Fibroblast of skin of right quadriceps (primary cell): ENCODE data around the gene CARHSP1.
A peak's percentile ranks its signal among the peaks of the same experiment; 100 is the strongest.
"Not testable (repeated sequence)": the region's sequence is repeated elsewhere in the genome, so short reads cannot be mapped to it uniquely, and the experiment has no call there.

Experiments used
- DNase-seq: peaks from one replicate; pipeline ENCODE4 v3.0.0-alpha.2; 2013

Gene CARHSP1

DNA sequence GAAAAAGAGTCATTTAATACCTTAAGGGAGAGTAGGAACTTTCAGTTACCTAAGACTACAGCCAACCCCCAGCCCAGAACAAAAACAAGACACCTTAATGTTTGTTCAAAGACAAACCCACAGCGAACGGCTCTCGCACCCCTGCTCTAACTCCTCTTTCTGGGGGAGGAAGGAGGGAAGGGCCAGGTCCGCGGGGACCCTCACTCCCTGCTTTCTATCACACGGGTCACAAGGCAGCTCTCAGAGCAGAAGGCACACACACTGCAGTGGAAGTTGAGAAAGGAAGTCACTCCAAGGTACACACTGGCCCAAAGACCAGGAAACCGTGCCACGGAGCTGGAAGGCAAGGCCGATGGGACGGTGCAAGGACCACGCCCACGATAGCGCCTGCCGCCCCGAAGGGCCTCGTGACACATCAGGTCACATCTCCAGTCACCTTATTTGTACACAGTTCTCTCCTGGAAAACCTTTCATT lies 23.3 kb upstream of the CARHSP1 start:
- no peak for DNase-seq

DNA sequence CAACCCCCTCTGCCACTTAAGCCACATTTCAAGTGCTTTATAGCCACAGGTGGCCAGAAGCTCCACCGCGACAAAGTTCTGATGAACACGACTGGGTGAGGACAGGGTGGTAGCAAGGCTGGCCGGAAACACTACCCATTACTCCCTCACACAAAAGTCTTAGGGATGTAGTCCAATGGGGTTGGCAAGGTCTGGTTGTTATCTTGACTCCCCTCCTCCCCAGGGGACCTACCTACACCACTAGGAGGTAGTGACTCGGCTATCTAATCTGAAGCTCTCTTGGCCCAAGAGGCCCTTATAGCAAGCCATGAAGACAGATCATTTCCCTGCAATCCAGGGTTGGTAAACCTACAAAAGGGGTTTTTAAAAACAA lies 21.7 kb upstream of the CARHSP1 start:
- no peak for DNase-seq

DNA sequence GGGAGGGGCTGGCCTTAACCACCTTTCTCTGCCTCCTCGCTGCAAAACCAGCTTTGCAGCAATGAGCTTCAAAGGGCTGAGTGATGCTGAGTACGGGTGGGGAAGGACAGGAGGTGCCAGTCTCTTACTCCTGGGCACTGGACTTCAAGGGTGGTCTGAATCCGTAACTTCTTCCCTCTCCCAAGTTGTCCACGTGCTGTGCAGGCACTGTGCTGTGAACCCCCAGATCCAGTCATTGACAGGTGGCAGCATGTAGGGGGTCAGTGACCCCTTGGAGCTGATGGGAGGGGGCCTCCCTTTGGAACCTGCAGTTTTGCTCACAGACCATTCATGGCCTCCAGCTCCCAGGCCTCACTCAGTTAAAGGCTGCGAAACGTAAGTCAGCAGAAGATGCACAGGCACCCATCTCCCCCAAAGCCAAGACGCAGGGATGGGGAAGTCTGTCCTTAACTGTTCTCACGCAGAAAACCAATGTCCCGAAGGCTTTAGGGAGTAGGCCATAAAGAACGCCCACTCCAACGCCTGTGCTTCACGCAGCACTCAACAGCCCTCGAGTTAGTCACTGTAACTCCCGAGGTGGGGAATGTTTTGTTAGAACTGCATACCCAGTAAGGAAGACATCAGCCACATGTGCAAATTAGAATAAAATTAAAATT lies 21.2 kb upstream of the CARHSP1 start:
- DNase-seq: no peak

DNA sequence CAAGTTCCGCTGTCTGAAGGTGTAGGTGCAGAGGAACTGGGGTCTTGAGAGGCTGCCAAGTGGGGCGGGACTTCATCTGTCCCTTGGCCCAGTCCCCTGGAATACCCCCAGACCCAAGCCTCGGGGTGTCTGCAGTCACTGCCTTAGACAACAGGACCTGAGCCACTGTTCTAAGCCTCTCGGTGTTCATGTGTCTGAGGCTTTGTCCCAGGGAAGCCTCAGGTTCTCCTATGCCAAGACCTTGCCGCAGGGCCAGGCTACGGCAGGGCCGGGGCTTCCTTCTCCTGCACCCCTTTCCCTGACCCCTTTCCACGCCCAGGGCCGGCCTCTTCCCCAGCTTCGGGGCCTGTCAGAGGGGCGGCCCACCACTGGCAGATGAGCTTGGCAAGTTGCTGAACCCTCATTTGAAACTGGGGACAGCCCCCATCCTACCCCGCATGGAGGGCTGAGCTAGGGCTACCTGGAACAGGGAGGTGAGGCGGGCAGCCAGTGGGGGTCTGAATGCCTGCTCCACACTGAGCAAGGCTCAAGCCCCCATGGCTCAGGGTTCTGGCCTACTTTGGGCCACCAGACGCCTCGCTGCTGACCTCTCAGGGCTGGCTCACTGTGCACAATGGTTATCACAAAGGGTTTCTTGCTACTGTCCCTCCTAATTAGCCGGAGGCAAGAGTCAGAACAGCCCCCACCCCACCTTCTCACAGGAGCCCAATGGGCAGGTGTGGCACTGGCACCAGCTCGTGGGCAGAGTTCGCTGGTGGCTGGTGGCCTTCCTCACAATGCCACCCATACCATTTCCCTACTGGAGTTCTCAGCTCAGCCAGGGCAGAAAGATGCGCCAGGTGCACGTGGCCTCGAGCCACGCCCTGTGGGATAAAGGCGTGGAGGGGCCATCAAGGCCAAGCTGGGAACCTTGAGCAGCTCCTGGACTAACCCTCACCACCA lies 20.4 kb upstream of the CARHSP1 start:
- DNase-seq: no peak

DNA sequence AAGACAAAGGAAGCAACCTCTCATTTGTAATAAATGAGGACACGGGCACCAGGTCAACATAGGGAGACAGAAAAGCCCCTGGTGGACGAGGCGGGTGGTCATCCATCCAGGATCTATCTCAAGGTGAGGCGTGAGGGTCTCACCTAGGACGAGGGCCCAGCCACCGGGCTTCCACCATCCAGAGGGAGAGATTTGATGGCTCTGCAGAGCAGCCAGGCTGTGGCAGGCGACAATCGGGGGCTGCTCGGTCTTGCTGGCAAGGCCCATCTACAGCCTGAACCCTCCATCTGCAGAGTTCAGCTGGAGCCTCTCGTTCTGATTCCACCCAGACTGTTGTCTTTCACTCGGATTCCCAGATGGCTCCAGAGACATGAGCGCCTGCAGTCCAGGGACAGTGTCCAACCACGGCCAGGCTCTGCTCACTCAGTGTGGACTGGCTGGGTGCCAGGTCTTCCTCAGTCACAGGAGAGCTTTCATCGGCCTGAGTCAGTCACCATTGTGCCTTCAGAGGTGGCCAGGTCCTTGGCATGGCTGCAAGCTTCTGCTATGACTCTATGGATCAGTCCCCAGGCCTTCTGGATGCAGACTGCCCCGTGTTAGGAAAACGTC lies 19.2 kb upstream of the CARHSP1 start:
- peak; percentile 47 for DNase-seq

DNA sequence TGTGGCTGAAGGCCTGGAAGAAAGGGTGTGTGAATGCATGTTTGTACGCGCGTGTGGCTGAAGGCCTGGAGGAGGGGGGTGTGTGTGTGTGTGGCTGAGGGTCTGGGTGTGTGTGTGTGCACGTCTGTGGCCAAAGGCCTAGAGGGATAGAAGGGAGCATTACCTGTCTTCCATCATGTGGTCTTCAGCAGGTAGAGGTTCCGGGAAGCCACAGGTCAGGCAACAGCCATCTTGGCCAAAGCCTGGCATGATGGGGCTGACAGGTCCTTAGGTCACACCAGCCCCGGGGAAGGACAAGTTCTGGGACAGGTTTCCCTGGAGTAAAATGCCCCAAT lies 18.6 kb upstream of the CARHSP1 start:
- DNase-seq: no peak

DNA sequence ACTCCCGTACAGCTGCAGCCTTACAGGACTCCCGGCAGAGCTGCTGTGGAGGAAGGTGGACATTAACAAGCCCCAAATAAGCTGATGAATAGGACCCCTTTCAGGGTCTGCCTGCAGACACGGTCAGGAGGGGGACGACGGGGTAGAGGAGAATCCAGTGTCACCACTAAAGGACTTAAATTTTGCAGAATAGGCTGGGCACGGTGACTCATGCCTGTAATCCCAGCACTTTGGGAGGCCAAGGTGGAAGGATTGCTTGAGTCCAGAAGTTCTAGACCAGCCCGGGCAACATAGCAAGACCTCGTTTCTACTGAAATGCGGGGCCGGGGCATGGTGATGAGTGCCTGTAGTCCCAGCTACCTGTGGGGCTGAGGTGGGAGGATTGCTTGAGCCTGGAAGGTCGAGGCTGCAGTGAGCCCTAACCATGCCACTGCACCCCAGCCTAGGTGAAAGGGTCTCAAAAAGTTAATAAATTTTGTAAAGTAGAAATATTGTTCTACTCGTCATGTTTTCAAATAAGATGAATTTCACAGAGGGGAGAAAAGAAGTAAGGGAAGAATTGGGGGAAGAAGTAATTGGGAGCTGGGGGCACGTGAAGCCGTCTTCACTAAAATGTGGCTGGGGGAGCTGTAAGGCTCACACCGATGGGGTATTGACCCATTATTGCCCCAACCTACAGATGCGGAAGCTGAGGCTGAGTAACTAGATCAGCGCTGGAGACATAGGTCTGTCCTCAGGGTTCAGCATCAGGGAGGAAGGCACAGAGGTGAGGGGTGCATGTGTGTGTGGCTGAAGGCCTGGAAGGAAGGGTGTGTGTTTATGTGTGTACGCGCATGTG lies 18.0 kb upstream of the CARHSP1 start:
- DNase-seq: no peak

DNA sequence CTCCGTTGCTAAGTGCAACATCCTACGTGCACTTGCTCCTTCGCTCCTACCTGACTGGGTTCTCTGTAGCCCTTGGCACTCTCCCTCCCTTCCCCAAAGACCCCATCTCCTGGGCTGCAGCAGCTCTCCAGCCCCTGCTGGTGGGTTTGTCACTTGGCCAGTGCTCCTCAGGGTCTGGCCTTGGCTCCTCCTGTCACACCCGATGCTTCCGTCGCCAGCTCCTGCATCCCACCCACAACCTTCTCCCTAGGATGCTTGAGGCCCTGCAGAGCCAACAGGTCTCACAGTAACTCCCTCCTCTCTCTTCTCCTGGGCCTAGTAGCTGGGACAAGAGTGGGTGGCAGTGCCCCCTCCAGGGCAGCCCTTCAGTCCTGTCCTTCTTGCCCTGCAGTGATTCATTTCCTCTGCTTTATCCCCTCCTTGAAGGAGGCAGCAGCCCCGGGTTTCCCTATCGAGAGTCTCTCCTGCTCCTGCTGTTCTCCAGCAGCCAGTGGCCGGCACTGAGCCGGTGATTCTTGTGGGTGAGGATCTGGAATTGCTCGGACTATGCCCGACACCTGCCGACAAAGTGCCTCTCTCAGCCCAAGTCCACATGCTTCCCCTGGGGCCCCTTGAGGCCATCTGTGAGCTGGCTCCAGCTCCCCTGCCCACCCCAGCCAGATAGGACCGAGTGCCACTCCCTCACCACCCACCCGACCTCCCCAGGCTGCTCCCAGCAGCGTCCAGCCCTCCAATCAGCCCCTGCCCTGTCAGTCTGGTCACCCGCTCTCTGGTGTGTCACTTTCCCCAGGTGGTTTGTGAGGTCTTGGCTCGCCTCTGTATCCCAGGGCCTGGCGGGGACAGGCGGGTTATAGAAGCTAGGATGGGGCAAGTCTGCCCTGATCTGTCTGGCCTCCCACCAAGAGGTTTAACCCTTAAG lies 17.1 kb upstream of the CARHSP1 start:
- DNase-seq: no peak

DNA sequence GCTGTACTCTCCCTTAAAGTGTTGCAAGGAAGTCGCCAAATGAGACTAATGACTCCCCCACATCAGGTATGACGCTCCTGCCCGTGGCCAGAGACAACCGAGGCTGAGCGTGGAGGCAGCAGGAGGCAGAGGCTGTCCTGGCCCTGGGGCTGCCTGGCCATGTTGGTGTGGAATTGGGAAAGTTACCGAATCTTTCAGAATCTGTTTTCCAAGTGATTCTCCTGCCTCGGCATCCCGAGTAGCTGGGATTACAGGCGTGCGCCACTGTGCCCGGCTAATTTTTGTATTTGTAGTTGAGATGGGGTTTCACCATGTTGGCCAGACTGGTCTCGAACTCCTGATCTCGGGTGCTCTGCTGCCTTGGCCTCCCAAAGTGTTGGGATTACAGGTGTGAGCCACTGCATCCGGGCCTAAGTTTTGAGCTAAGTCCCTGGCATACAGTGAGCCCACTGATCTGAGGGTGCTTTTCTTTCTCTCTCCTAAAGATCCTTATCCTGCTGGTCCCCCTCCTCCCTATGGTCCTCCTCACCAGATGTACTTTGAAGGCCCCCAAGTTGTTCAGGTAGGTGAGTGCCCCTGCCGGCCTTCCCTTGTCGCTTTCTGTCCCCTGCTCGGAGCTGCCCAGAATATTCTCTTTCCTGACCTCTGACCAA lies 14.0 kb upstream of the CARHSP1 start:
- no peak for DNase-seq

DNA sequence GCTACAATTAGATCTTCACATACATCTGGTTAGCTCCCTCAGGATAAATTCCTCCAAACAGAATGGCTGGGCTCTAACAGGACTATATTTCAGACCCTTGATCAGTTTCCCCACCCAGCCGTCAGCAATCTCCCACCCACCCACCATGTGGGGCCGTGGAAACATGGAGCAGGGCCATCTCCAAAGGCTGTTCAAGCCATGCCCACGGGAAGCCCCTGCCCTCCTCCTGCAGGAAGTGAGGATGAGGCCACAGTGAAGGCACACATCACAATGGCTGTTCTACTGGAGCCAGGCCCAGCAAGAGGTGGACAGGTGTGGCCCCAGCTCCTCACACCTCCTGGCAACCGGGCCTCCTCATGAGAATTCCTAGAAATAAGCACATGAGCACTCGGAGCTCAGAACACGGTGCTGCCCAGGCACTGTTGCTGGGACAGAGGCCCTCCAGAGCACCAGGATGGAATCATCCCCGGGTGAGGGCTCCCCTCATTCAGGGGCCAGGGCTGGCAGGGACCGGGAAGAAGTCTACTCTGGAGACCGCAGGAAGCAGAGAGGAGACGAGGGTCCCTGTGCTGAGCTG lies 13.3 kb upstream of the CARHSP1 start, which contains the start of gene LITAFD:
LITAFD (plus strand) TSS at position 311 of the 577 bp plus-strand sequence. CDS start 2,005 bp downstream, outside the sequence.
- DNase-seq: no peak

DNA sequence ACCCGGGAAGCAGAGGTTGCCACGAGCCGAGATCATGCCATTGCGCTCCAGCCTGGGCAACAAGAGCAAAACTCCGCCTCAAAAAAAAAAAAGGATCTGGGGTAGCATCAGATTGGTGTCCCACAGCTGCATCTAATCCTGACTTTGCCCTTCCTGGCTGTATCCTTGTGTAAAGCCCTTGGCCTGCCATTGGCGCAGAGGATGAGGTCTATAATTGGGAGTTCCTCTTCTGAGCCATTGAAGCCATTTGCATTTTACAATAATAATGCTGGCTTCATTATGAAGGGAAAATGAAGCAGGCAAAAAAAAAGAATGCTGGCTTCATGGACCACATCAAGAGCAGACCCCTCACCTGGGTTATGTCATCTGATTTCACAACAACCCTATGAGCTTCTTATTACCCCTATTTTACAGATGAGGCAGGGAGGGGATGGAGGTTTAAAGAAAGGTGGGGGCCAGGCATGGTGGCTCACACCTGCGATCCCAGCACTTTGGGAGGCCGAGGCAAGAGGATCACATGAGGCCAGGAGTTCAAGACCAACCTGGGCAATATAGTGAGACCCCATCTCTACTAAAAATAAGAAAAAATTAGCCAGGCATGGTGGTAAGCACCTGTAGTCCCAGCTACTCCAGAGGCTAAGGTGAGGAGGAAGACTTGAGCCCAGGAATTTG lies 12.2 kb upstream of the CARHSP1 start:
- no peak for DNase-seq

DNA sequence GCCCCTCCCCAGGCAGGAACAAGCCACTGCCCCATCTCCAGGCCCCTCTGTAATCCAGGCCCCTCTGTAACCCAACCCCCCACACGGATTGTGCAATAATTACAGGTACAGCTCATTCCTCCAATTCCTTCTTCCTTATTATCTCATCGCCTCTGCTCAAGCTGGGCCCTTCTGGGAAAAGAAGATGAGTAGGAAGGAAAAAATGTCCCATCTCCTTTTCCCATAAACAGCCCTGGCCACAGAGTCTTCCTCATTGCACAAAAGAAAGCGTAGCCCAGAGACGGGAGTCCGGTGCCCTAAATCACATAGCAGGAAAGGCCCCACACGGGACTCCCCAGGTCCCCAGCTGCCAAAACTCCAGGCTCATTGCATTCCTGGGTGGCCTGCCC lies 9.7 kb upstream of the CARHSP1 start:
- DNase-seq: peak; percentile 94

DNA sequence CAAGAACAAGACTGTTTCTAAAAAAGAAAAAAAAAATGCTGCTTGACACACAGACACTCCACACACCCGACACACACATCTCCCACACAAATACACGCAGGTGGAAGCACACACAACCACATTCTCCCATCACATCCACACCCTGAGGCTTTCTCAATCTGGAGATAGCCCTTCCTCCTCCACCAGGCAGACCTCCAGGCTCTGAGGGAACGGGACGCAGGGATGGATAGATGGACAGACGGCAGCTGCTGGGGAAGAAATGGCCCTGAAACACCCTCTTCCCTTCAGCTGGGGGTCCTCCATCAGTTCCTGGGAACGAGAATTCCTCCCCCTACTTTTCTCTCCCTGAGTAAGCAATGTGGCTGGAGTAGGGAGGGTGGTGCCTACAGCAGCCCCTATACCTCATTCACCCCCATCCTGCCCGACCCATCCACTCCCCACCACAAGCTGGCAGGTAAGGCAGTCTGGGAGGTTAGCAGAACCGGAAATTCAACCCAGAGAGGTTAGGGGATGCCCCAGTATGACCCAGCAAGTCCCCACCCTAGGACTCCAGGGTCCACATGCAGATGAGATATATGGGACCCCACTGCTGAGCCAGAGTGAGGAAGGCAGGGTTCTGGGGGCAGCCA lies 9.2 kb upstream of the CARHSP1 start:
- DNase-seq: no peak

DNA sequence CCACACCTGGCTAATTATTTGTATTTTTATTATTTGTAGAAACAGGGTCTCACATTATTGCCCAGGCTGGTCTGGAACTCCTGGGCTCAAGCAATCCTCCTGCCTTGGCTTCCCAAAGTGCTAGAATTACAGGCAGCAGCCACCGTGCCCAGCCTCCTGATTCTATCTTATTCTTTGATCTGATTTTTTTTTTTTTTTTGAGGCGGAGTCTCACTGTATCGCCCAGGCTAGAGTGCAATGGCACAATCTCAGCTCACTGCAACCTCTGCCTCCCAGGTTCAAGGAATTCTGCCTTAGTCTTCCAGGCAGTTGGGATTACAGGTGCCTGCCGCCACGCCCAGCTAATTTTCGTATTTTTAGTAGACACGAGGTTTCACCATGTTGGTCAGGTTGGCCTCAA lies 6.5 kb upstream of the CARHSP1 start:
- DNase-seq: not testable (repeated sequence)

DNA sequence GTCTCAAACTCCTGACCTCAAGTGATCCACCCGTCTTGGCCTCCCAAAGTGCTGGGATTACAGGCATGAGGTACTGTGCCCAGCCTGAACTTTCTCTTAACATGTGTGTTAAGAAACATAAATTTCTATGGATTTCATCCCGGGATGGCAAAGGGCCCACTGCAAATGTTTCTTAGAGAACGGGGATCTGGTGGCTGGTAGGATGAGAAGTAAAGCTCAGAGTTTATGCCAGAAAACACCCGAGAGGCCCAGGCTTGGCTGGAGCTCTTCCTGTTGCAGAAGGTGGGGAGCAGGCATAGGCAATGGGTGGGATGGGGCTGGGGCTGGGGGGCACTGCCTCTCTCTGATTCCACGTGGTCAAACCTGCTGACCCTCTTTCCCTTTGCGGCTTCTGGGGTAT lies 5.6 kb upstream of the CARHSP1 start:
- peak; percentile 57 for DNase-seq

DNA sequence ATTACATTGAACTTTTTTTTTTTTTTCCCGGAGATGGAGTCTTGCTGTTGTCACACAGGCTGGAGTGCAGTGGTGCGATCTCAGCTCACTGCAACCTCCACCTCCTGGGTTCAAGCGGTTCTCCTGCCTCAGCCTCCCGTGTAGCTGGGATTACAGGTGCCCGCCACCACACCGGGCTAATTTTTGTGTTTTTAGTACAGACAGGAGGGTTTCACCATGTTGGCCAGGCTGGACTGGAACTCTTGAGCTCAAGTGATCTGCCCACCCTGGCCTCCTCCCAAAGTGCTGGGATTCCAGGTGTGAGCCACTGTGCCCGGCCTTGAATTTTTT lies 5.0 kb upstream of the CARHSP1 start:
- not testable (repeated sequence) for DNase-seq

DNA sequence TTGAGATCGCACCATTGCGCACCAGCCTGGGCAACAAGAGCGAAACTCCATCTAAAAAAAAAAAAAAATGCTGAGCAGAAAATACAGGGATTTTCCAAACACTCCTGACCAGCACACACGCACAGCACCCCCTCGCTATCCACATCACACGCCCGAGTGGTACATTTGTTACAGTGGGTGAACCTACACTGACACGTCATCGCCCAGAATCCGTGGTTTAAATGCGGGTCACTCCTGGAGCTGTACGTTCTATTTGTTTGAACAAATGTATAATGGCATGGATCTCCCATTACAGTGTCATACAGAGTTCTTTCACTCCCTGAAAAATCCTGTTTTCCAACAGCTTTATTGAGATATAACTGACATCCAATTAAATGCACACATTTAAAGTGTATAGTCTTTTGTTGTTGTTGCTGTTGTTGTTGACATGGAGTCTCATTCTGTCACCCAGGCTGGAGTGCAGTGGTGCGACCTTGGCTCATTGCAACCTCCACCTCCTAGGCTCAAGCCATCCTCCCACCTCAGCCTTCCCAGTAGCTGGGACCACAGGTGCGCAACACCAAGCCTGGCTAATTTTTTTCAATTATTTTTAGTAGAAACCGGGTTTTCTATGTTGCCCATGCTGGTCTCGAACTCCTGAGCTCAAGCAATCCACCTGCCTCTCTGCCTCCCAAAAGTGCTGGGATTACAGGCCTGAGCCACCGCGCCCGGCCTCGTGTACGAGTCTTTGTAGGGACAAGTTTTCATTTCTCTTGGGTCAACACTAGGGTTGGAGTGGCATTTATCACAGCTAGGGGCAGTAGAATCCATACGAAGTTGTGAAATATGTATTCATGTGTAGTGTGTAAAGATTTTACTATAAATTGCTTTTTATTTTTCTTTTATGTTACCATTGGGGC lies 4.4 kb upstream of the CARHSP1 start:
- DNase-seq: no peak

DNA sequence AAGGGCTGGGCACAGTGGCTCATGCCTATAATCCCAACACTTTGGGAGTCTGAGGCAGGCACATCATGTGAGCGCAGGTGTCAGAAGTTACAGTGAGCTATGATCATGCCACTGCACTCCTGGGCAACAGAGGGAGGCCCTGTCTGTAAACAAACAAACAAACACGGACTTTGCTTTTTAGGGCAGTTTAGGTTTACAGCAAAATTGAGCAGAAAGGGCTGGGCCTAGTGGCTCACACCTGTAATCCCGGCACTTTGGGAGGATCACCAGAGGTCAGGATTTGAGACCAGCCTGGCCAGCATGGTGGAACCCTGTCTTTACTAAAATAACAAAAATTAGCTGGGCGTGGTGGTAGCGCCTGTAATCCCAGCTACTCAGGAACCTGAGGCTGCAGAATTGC lies 3.3 kb upstream of the CARHSP1 start:
- no peak for DNase-seq

DNA sequence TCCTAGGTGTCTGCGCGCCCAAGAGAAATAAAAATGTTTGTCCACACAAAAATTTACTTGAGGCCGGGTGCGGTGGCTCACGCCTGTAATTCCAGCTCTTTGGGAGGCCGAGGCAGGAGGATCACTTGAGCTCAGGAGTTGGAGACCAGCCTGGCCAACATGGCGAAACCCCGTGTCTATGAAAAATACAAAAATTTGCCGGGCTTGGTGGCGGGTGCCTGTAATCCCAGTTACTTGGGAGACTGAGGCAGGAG lies 1.1 kb upstream of the CARHSP1 start:
- DNase-seq: not testable (repeated sequence)
